WTC11 (cell line): ENCODE data around the gene SDC4. TPM values are rescaled to one million over a fixed set of nuclear protein-coding genes. Genes with fewer than 3 reads are reported as not detected.

Experiments used
- ATAC-seq: fragments of 200-7000 bp; cut with Tn5 transposase; 2 replicates; pipeline ENCODE4 v1.10.0; 2021; ENCODE audit warnings: mild to moderate bottlenecking, moderate library complexity
- CTCF ChIA-PET: fragments of 300-600 bp; sonication (Branson Sonifier 250); formaldehyde crosslinking; loops from one replicate; lab custom pipeline; 2021; ENCODE audit warnings: antibody characterized with exemption; lab: Charles Lee
- POLR2A ChIA-PET: fragments of 350-600 bp; sonication (Branson Sonifier 250); formaldehyde crosslinking; loops from one replicate; lab custom pipeline; 2021; ENCODE audit warnings: antibody characterized with exemption; lab: Charles Lee
- DNase-seq: peaks from one replicate; pipeline ENCODE4 v3.0.0; 2021; ENCODE audit warnings: low spot score
- H3K27ac Mint-ChIP-seq: 2 replicates; pipeline ENCODE4 v1.8.0; 2021; ENCODE audit warnings: mixed read lengths
- H3K27me3 Mint-ChIP-seq: 2 replicates; pipeline ENCODE4 v1.8.0; 2021; ENCODE audit warnings: low read depth, mild to moderate bottlenecking, moderate library complexity, mixed read lengths
- H3K36me3 Mint-ChIP-seq: 2 replicates; pipeline ENCODE4 v1.8.0; 2021; ENCODE audit warnings: mixed read lengths
- H3K4me1 Mint-ChIP-seq: 2 replicates; pipeline ENCODE4 v1.8.0; 2022; ENCODE audit warnings: mixed read lengths
- H3K4me3 Mint-ChIP-seq: 2 replicates; pipeline ENCODE4 v1.8.0; 2021; ENCODE audit warnings: mild to moderate bottlenecking, moderate library complexity, mixed read lengths
- H3K9me3 Mint-ChIP-seq: 2 replicates; pipeline ENCODE4 v1.8.0; 2021; ENCODE audit warnings: mixed read lengths
- E2F1 ChIP-seq: sonication (generic); formaldehyde crosslinking; IDR thresholded peaks from 2 replicates; pipeline ENCODE4 v1.8.0; 2022; ENCODE audit warnings: mild to moderate bottlenecking, missing genetic modification reagents
- GABPB1 ChIP-seq: sonication (generic); formaldehyde crosslinking; IDR thresholded peaks from 2 replicates; pipeline ENCODE4 v1.8.1; 2023; ENCODE audit warnings: mild to moderate bottlenecking, missing genetic modification reagents
- OVOL2 ChIP-seq: fragments of 250-450 bp; sonication (Bioruptor Pico); IDR thresholded peaks from 2 replicates; pipeline ENCODE4 v1.9.0; 2021; ENCODE audit warnings: mild to moderate bottlenecking, borderline replicate concordance
- TEAD4 ChIP-seq: sonication (generic); formaldehyde crosslinking; IDR thresholded peaks from 2 replicates; pipeline ENCODE4 v1.8.0; 2022; ENCODE audit warnings: mild to moderate bottlenecking, missing genetic modification reagents
- ZNF138 ChIP-seq: sonication (generic); formaldehyde crosslinking; conservative IDR thresholded peaks from 2 replicates; pipeline ENCODE4 v1.8.1; 2022; ENCODE audit warnings: mild to moderate bottlenecking, moderate library complexity, missing genetic modification reagents
- ZNF263 ChIP-seq: sonication (generic); formaldehyde crosslinking; IDR thresholded peaks from 2 replicates; pipeline ENCODE4 v1.8.1; 2022; ENCODE audit warnings: low read depth, mild to moderate bottlenecking, moderate library complexity, missing genetic modification reagents
- ZNF317 ChIP-seq: sonication (generic); formaldehyde crosslinking; IDR thresholded peaks from 2 replicates; pipeline ENCODE4 v1.8.1; 2023; ENCODE audit warnings: low read depth, mild to moderate bottlenecking, moderate library complexity, missing genetic modification reagents, borderline replicate concordance
- ZNF396 ChIP-seq: fragments of 250-450 bp; sonication (Bioruptor Pico); IDR thresholded peaks from 2 replicates; pipeline ENCODE4 v1.8.0; 2021; ENCODE audit warnings: mild to moderate bottlenecking, moderate library complexity, borderline replicate concordance
- ZNF423 ChIP-seq: fragments of 250-450 bp; sonication (Bioruptor Pico); IDR thresholded peaks from 2 replicates; pipeline ENCODE4 v2.1.2; 2022; ENCODE audit warnings: mild to moderate bottlenecking, moderate library complexity
- ZNF512 ChIP-seq: sonication (generic); formaldehyde crosslinking; IDR thresholded peaks from 2 replicates; pipeline ENCODE4 v1.8.1; 2022; ENCODE audit warnings: missing genetic modification reagents, borderline replicate concordance
- total RNA-seq: library from RNA; stranded (reverse); gene quantifications from 3 replicates; pipeline ENCODE4 v1.2.3, GENCODE V29; 2021

Gene SDC4
- total RNA-seq, 1 experiment from 2014 or later, result 64.0 TPM

- no peak for TF ChIP-seq E2F1 (CRISPR knock-in tag)
- TF ChIP-seq ZNF138 (CRISPR knock-in tag), result no peak
- TF ChIP-seq ZNF512 (CRISPR knock-in tag), result no peak
- TF ChIP-seq TEAD4 (CRISPR knock-in tag), result no peak
- TF ChIP-seq ZNF396 (CRISPR knock-in tag), result no peak
These were observed 13.6 kb upstream of the SDC4 start (continued) for GRCh38 chr20:45361793-45362192.

GRCh38 chr20:45359406-45360148 lies 11.4 kb upstream of the SDC4 start:
- no peak for DNase-seq
- H3K4me1 Mint-ChIP-seq, result peaks cover 29% of the 10 kb centered on the region
- POLR2A ChIA-PET, result no interaction called here
- no peaks in the 10 kb centered on the region for H3K36me3 Mint-ChIP-seq
- TF ChIP-seq ZNF423 (no peak), GABPB1 (CRISPR knock-in tag) (peak; percentile 10)
- H3K4me3 Mint-ChIP-seq, result no peak overlapping the region
- ATAC-seq, result no peak
- CTCF ChIA-PET, result interaction anchor here (0.7 to 8.3 kb wide), 9 partner anchors 11 to 90 kb away, joined by 3 to 152 read pairs (median 3); partner anchors contain the start of gene SDC4
- H3K27me3 Mint-ChIP-seq, result no peaks in the 10 kb centered on the region
- no peaks in the 10 kb centered on the region for H3K9me3 Mint-ChIP-seq
- no peak overlapping the region for H3K27ac Mint-ChIP-seq

GRCh38 chr20:45359069-45359405 lies 10.8 kb upstream of the SDC4 start:
- H3K4me1 Mint-ChIP-seq, result peaks cover 30% of the 10 kb centered on the region
- DNase-seq, result no peak

GRCh38 chr20:45358282-45359068 lies 10.3 kb upstream of the SDC4 start:
- CTCF ChIA-PET, result interaction anchor here (0.6 to 8.3 kb wide), 9 partner anchors 10 to 77 kb away, joined by 3 to 152 read pairs (median 3); partner anchors contain the start of gene SDC4
- no peak overlapping the region for H3K4me3 Mint-ChIP-seq

More at GRCh38 chr20:45359069-45359405, 10.8 kb upstream of the SDC4 start:
- H3K27me3 Mint-ChIP-seq, result no peaks in the 10 kb centered on the region
- POLR2A ChIA-PET, result no interaction called here
- TF ChIP-seq ZNF317 (CRISPR knock-in tag) (no peak), GABPB1 (CRISPR knock-in tag) (0 out of 2 replicates have a peak, but pooled peaks have one; percentile 39)
- TF ChIP-seq, all 79 proteins: peak for 1
- Mint-ChIP-seq H3K4me3 (no peak overlapping the region), H3K27ac (no peak overlapping the region; the same call in 1 of the 2 replicates), H3K9me3 (no peaks in the 10 kb centered on the region), H3K36me3 (no peaks in the 10 kb centered on the region)
- ATAC-seq, result no peak
- CTCF ChIA-PET, result interaction anchor here (1.1 to 8.3 kb wide), 7 partner anchors 11 to 91 kb away, joined by 3 to 152 read pairs (median 4); partner anchors contain the start of gene SDC4

More at GRCh38 chr20:45358282-45359068, 10.3 kb upstream of the SDC4 start:
- no peaks in the 10 kb centered on the region for H3K27me3 Mint-ChIP-seq
- POLR2A ChIA-PET, result interaction anchor here (0.6 kb wide), 1 partner anchor 425 kb away, joined by 3 read pairs; no protein-coding TSS in a partner anchor
- TF ChIP-seq OVOL2 (no peak), ZNF263 (CRISPR knock-in tag) (no peak), ZNF512 (CRISPR knock-in tag) (no peak), GABPB1 (CRISPR knock-in tag) (peak; percentile 41; the same call in 1 of the 2 replicates)
- DNase-seq (no peak), ATAC-seq (no peak)
- H3K9me3 Mint-ChIP-seq, result no peaks in the 10 kb centered on the region
- no peaks in the 10 kb centered on the region for H3K36me3 Mint-ChIP-seq
- H3K4me1 Mint-ChIP-seq, result peaks cover 31% of the 10 kb centered on the region
- H3K27ac Mint-ChIP-seq, result no peak overlapping the region
